Smooth muscle cell of the brain vasculature (primary cell): ENCODE measurements around the gene IQGAP3.
"Not testable (repeated sequence)": the region's sequence is repeated elsewhere in the genome, so short reads cannot be mapped to it uniquely, and the experiment has no call there.

ENCODE experiments used
- DNase-seq: peaks from one replicate; pipeline ENCODE4 v3.0.0-alpha.2; 2012; ENCODE audit warnings: low read depth, low spot score

IQGAP3 gene

DNA sequence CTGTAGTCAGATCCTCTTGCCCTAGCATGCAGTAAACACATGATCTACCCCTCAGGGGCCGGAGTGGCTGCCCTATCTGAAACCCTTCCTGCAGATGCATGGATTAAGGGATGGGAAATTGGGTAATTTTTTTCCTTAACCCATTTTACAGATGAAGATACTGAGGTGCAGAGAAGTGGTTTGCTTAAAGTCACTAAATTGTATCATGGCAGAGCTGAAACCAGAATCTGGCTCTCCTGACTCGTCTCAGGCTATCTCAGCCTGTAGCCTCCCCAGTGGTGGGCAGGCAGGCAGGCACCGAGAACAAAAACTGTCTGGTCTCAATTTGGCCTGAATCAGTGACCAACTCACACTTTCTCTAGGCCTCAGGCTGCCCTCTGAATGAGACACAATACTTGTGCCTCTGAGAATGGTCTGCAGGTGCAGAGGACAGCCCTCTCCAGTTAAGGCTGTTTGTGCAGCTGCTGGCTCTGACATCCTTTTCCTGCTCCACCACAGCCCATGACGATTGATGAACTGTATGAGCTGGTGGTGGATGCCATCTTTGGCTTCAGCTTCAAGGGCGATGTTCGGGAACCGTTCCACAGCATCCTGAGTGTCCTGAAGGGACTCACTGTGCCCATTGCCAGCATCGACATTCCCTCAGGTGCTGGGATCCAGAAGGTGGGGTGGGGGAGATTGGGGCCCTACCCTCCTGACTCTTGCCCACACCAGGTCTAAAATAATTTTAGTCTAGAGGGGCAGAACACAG is 20.7 kb upstream of the IQGAP3 start:
- DNase-seq, result no peak

- DNase-seq, result no peak
Observed at GRCh38 chr1:156592158-156592909, 20.0 kb upstream of the IQGAP3 start.

- DNase-seq, result no peak
Observed at GRCh38 chr1:156591432-156592157, 19.2 kb upstream of the IQGAP3 start, which contains the start of gene NAXE. Gene NAXE (plus strand): TSS chr1:156591776. CDS start chr1:156591805, 29 bp downstream.

DNA sequence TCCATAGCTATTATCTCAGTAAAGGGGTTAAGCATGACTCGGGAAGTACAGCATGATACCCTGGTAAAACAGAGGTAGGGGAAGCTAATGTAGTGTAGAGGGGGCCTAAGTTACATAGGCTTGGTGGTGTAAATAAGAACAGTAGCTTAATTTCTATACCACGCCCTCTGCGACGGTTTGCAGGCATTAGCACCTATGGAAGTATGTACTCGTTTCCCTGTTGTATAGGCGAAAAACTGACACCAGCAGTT is 18.7 kb upstream of the IQGAP3 start:
- no peak for DNase-seq

DNA sequence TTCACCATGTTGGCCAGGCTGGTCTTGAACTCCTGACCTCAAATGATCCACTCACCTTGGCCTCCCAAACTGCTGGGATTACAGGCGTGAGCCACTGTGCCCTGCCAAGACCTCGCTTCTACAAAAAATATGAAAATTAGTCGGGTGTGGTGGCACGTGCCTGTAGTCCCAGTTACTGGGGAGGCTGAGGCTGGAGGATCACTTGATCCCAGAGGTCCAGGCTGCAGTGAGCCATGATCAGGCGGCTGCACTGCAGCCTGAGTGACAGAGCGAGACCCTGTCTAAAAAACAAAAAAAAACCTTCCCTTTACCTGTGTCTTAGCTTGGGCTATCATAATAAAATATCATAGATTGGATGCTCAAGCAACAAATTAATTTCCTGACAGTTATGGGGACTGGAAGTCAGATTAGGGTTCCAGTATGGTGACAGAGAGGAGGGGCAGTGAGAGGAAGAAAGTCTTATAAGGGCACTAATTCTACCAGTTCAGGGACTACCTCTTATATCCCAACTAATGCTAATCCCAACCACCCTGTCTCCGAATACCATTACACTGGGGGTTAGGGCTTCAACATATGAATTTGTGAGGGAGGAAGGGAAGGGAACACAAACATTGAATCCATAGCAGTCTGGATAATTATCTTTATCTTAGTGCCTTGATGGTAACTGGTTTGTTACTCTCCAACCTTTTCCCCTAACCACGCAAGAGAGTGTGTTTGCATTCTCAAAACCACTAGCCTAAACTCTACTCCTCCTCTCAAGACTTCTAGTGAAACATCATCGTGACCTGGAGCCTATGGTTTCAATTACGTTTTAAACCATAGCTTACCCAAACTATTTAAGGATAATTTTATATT is 18.2 kb upstream of the IQGAP3 start:
- no peak for DNase-seq

- DNase-seq, result no peak
Observed at GRCh38 chr1:156589546-156589945, 17.2 kb upstream of the IQGAP3 start.

GRCh38 chr1:156587927-156588326 is 15.6 kb upstream of the IQGAP3 start:
- DNase-seq, result not testable (repeated sequence)

DNA sequence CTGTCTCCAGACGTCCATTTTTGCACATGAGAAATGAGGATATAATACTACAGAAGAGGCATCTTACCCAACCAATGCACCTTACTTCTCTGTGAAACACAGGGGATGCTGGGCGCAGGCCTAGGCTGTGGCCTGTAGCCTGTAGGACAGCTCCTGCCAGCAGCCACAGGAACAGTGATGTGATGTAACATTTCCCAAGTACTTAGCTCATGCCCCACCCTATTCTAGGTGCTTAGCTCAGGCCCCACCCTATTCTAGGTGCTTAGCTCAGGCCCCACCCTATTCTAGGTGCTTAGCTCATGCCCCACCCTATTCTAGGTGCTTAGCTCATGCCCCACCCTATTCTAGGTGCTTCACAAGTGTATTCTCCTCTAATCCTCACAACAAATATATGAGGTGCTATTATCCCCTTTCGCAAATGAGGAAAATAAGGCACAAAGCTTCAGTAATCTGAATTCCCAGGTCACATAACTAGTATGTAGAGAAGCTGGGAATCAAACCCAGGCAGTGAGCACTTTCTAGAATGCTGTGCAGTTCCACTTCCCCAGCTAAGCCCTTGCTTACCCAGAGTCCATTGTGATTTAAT is 14.6 kb upstream of the IQGAP3 start:
- no peak for DNase-seq

DNA sequence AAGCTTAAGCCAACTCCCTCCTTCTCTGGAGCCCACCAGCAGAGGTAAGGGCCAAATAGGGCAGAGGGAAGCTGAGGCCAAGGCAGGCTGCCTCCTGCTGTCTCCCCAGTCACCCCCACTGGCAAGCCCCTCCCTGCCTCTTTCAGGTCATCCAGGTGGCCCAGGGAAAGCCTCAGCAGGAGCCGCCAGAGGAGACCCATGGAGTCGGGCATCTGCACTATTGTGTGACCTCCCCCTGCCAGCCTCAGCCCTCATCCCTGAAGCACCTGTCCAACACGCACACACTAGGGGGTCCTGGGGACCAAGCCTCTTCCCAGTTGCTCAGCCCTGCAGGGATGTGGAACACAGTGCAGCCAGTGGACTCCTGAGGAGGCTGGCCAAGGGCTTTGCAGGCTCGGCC is 14.0 kb upstream of the IQGAP3 start:
- DNase-seq, result no peak

DNA sequence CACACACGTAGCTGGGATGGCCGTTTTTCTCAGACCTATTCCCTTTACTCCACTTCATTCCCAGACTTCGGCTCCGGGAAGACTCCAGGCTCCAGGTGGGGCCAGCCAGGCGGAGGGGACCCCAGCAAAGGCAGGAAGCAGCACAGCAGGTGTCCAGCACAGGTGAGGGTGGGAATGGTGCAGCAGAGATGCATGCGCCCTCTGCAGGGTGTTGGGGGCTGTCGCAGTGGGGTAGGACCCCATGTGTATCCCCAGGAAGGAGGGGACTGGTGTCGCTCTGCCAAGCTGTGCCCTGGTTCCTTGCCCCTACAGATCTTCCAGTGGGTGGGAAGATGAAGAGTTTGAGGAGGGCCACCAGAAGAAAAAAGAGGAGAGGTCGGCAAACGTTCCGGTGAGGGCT is 12.4 kb upstream of the IQGAP3 start:
- no peak for DNase-seq

DNA sequence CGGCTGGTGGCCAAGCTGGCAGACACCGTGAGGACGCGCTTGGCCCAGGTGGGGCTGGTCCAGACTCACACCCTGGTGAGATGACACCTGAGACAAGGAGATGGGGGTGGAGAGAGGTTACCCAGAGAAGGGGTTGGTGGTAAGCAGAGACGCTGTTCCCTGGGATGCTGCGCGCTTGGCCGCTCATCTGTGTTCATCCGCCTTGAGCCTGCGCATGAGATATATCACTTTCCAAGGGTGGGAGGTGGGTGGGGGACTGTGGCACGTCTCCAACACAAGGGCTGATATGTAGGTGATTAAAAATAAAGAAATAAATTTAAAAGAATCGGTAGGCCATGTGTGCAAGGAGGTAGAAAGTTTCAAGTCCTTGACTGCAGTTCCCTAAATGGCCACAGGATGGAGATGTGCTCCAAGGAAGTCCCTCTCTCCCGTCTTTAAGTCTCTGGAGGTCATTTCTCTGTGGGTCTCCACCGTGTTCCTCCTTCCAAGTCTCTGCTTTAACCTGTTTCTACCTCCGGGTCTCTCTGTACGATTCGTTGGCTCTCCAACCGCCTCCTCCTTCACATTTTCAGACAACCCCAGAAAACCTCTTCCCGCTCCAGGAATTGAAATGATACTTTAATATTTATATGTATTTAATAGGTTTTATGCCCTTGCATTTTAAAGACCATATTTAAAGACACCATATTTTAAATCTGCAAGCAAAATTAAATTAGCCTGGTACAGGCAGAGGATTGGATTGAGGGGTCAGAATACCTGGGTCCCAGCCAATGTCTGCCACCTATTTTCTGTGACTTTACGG is 11.7 kb upstream of the IQGAP3 start:
- DNase-seq, result peak; percentile 77

- no peak for DNase-seq
Observed at GRCh38 chr1:156582388-156583017, 10.1 kb upstream of the IQGAP3 start.

DNA sequence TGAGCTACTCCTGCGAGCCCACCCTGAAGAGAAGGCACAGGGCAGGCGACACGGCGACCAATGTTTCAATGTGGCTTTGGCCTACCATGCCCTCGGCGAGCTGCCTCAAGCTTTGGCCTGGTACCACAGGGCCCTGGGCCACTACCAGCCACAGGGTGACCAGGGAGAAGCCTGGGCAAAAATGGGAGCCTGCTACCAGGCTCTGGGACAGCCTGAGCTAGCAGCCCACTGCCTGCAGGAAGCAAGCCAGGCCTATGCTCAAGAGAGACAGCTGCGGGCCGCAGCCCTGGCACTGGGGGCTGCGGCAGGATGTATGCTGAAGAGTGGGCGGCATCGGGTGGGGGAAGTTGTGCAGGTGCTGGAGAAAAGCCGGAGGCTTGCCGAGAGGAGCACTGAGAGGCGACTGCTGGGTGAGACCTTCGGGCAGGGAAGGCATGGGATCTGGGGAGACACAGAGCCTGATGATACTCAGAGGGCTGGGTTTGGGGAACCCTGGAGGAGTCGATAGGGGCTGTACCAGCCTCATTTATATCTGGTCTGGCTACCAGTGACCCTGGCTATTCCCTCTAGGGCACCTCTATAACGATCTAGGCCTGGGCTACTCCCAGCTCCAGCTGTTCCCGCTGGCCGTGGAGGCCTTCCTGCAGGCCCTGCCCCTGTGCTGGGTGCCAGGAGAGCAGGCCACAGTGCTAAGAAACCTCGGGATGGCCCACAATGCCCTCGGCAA is 9.5 kb upstream of the IQGAP3 start:
- DNase-seq, result no peak

DNA sequence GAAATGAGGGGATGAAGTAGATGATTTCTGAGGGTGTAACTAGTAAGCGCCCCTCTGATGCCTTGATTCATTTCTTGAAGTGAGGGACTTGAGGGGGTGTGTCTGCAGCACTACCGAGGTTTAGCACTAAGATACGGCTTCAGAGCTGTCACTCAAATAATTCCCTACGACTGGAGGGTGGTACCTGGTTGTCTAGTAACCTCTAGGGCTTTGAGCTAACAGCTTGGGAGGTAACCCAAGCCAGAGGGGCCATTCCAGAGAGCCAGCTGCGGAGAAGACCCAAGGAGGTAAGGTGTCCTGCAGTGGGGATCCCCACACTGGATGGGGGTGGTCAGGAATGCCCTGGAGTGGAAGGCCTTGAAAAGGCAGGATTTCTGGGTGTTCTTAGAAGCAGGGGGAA is 7.1 kb upstream of the IQGAP3 start, which contains the start of gene TTC24:
Gene TTC24 (plus strand): TSS at position 252 of the 400 bp plus-strand sequence. CDS start 1,642 bp downstream, outside the sequence.
- DNase-seq, result no peak

GRCh38 chr1:156578055-156578454 is 5.7 kb upstream of the IQGAP3 start:
- no peak for DNase-seq

GRCh38 chr1:156577550-156577949 is 5.2 kb upstream of the IQGAP3 start:
- no peak for DNase-seq

DNA sequence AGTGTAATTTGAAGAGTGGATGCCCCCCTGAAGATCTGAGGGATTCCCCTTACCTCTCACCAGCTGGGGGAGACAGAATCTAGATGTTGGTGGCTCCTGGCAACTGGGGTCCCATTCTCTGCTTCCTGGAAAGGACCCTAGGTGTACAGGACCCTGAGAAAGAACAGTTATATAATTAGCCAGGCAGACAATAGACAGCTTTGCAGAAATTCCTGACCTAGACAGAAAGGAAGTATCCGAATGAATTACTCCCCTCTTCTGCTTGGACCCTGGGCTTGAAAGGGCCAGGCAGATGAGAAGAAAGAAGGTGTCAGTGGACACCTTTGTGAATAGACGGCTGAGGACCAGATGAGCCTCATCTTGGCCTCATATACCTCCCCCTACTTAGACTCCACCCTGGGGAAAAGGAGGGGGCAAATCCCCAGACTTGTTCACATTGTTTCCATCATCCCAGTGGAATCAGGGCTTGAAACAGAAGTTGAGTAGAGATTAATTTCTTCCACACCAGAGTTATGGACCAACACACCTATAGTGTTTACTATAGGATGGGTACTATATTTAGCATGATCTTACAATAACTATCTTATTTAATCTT is 1.8 kb upstream of the IQGAP3 start:
- DNase-seq, result no peak

DNA sequence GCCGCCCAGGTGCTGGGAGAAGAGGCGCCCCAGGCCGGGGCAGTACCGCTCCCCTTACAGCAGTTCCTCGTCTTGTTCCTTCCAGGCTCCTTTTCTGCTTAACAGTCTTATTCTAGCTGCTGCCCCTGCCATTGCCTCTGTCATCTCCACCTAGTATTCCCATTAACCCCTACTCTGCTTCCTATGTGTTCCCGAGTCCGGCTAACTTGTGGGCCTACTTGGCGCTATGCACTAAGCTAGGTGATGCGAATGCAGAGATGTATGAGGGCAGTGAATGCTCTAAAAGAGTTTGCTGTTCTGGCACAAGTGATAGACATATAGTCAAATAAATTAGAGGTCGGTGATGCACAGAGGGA is 276 bp upstream of the IQGAP3 start:
- DNase-seq, result no peak

- no peak for DNase-seq
Observed at GRCh38 chr1:156571261-156571852, 1.0 kb downstream of the IQGAP3 start.
